ENCODE data around the gene TP53RK.

Gene TP53RK

DNA sequence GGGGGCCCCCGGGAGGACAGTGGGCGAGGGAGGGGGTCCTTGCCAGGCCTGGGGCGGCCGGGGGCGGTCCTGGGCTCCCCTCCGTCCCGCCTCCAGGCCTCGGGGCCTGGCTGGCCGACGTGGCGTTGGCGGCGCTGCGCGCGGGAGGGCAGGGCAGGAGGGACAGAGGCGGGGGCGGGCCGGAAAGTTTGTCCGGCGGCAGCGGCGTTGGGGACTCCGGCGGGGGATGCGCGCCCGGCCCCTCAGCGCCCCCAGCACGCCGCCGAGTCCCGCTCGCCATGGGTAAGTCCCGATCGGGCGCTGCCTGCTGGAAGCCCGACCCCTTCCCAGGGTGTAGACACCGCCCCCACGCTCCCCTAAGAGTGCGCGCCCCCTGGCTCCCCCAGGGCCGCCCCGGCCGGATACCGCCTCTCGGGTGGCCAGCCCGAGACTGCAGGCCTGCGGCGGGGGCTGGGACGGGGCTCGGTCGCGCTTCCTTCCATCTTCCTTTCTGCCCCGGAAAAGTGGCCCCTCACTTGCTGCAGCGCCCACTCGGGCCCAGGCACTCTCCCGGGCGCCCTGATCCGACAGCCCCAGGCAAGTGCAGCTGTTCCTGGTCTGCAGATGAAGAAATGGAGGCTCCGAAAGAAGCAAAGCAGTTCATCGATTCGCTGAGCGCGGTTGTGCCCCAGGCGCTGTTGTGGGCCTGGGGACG is 20.4 kb upstream of the TP53RK start, which contains the start of gene SLC2A10:
TSS of gene SLC2A10 (plus strand) at position 191 of the 694 bp plus-strand sequence. CDS start at position 279, 88 bp downstream.
- no peak for TF ChIP-seq EZH2phosphoT487 (IDR thresholded peaks at IDR 0.05; ENCODE audit: borderline replicate concordance, low read length)
- TF ChIP-seq, protein P1, sequence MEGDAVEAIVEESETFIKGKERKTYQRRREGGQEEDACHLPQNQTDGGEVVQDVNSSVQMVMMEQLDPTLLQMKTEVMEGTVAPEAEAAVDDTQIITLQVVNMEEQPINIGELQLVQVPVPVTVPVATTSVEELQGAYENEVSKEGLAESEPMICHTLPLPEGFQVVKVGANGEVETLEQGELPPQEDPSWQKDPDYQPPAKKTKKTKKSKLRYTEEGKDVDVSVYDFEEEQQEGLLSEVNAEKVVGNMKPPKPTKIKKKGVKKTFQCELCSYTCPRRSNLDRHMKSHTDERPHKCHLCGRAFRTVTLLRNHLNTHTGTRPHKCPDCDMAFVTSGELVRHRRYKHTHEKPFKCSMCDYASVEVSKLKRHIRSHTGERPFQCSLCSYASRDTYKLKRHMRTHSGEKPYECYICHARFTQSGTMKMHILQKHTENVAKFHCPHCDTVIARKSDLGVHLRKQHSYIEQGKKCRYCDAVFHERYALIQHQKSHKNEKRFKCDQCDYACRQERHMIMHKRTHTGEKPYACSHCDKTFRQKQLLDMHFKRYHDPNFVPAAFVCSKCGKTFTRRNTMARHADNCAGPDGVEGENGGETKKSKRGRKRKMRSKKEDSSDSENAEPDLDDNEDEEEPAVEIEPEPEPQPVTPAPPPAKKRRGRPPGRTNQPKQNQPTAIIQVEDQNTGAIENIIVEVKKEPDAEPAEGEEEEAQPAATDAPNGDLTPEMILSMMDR (IDR thresholded peaks at IDR 0.05; ENCODE audit: low read depth, low read length, poor library complexity, severe bottlenecking), result no peak
- H3K4me1 ChIP-seq (ENCODE audit: control insufficient read depth, low read length), result no peaks in the 10 kb centered on the region
- H3K4me2 ChIP-seq (ENCODE audit: low read length), result no peak within 1 kb of the TSS
- H3K9me2 ChIP-seq (replicated peaks; ENCODE audit: control insufficient read depth, low read length), result no peaks in the 10 kb centered on the region
- no peaks in the 10 kb centered on the region for H3K36me3 ChIP-seq (ENCODE audit: control insufficient read depth, low read length)
- H3K27me3 ChIP-seq (ENCODE audit: control insufficient read depth, low read length), result peaks cover 5% of the 10 kb centered on the region; the same call in 1 of the 2 replicates
- no peaks in the 10 kb centered on the region for H3F3A ChIP-seq (ENCODE audit: control insufficient read depth, insufficient read depth)
- peaks cover 6% of the 10 kb centered on the region for H3K9me3 ChIP-seq (ENCODE audit: control insufficient read depth, insufficient read depth, low read length)
- no peak within 1 kb of the TSS for H3K4me3 ChIP-seq (ENCODE audit: low read length)
- H3K79me2 ChIP-seq (ENCODE audit: control insufficient read depth, low read length), result no peaks in the 10 kb centered on the region
- no peaks in the 10 kb centered on the region for H4K20me1 ChIP-seq (ENCODE audit: control insufficient read depth, insufficient read depth, low read depth, low read length)
- no peak within 1 kb of the TSS for H3K27ac ChIP-seq (ENCODE audit: low read depth, low read length)

- H3K4me3 ChIP-seq (ENCODE audit: low read length), result no peak overlapping the region
- H4K20me1 ChIP-seq (ENCODE audit: control insufficient read depth, insufficient read depth, low read depth, low read length), result no peaks in the 10 kb centered on the region
- no peak overlapping the region for H3K4me2 ChIP-seq (ENCODE audit: low read length)
Measured at GRCh38 chr20:46709055-46709458, 19.8 kb upstream of the TP53RK start.

GRCh38 chr20:46708172-46708860 is 19.1 kb upstream of the TP53RK start:
- Histone ChIP-seq H3K27me3 (ENCODE audit: control insufficient read depth, low read length) (peaks cover 5% of the 10 kb centered on the region; the same call in 1 of the 2 replicates), H4K20me1 (ENCODE audit: control insufficient read depth, insufficient read depth, low read depth, low read length) (no peaks in the 10 kb centered on the region), H3K27ac (ENCODE audit: low read depth, low read length) (no peak overlapping the region), H3K36me3 (ENCODE audit: control insufficient read depth, low read length) (no peaks in the 10 kb centered on the region), H3F3A (ENCODE audit: control insufficient read depth, insufficient read depth) (no peaks in the 10 kb centered on the region), H3K4me1 (ENCODE audit: control insufficient read depth, low read length) (no peaks in the 10 kb centered on the region), H3K79me2 (ENCODE audit: control insufficient read depth, low read length) (no peaks in the 10 kb centered on the region), H3K9me3 (ENCODE audit: control insufficient read depth, insufficient read depth, low read length) (peaks cover 6% of the 10 kb centered on the region), H3K4me3 (ENCODE audit: low read length) (no peak overlapping the region), H3K4me2 (ENCODE audit: low read length) (no peak overlapping the region), H3K9me2 (replicated peaks; ENCODE audit: control insufficient read depth, low read length) (no peaks in the 10 kb centered on the region)
- TF ChIP-seq EZH2phosphoT487 (IDR thresholded peaks at IDR 0.05; ENCODE audit: borderline replicate concordance, low read length), result no peak
- TF ChIP-seq, protein P1 (IDR thresholded peaks at IDR 0.05; ENCODE audit: low read depth, low read length, poor library complexity, severe bottlenecking), result no peak

More at GRCh38 chr20:46709055-46709458, 19.8 kb upstream of the TP53RK start:
- no peaks in the 10 kb centered on the region for H3F3A ChIP-seq (ENCODE audit: control insufficient read depth, insufficient read depth)
- H3K79me2 ChIP-seq (ENCODE audit: control insufficient read depth, low read length), result no peaks in the 10 kb centered on the region
- no peak for TF ChIP-seq EZH2phosphoT487 (IDR thresholded peaks at IDR 0.05; ENCODE audit: borderline replicate concordance, low read length)
- TF ChIP-seq, protein P1 (IDR thresholded peaks at IDR 0.05; ENCODE audit: low read depth, low read length, poor library complexity, severe bottlenecking), result no peak
- no peaks in the 10 kb centered on the region for H3K9me2 ChIP-seq (replicated peaks; ENCODE audit: control insufficient read depth, low read length)
- H3K4me1 ChIP-seq (ENCODE audit: control insufficient read depth, low read length), result no peaks in the 10 kb centered on the region
- H3K36me3 ChIP-seq (ENCODE audit: control insufficient read depth, low read length), result no peaks in the 10 kb centered on the region
- no peak overlapping the region for H3K27ac ChIP-seq (ENCODE audit: low read depth, low read length)
- H3K27me3 ChIP-seq (ENCODE audit: control insufficient read depth, low read length), result peaks cover 5% of the 10 kb centered on the region; the same call in 1 of the 2 replicates
- peaks cover 6% of the 10 kb centered on the region for H3K9me3 ChIP-seq (ENCODE audit: control insufficient read depth, insufficient read depth, low read length)

All from DOHH2 (cell line).